IMR-90 (cell line): ENCODE data around the gene PXMP2. TPM values are rescaled to one million over a fixed set of nuclear protein-coding genes. Genes with fewer than 3 reads are reported as not detected.

Source experiments
- ATAC-seq: fragments of 200-7000 bp; cut with Tn5 transposase; 2 replicates; pipeline ENCODE4 v1.9.1; 2020; ENCODE audit warnings: low read depth, mild to moderate bottlenecking, moderate library complexity
- BruUV-seq: library from RNA; stranded (reverse); fragments of 400-500 nt; replicated peaks from 2 replicates; lab custom pipeline; 2021; lab: Mats Ljungman, UMichigan
- CTCF ChIA-PET: fragments of 300-600 bp; formaldehyde crosslinking; extraction: SDS; loops from one replicate; lab custom pipeline; 2021; ENCODE audit warnings: antibody characterized with exemption; lab: Yijun Ruan, JAX
- POLR2A ChIA-PET: fragments of 300-600 bp; sonication (Branson Sonifier 250); formaldehyde crosslinking; loops from one replicate; lab custom pipeline; 2022; ENCODE audit warnings: antibody characterized with exemption; ENCODE audit not compliant: unreplicated experiment; lab: Charles Lee
- DNase-seq: peaks from one replicate; pipeline ENCODE4 v3.0.0; 2013
- H2AFZ ChIP-seq: replicated peaks from 2 replicates; pipeline ENCODE3; 2013; ENCODE audit warnings: low read length, mild to moderate bottlenecking; ENCODE audit not compliant: poor library complexity
- H2AK5ac ChIP-seq: 2 replicates; pipeline ENCODE4 v1.6.1; 2013; ENCODE audit warnings: low read depth, low read length, inconsistent platforms
- H2AK9ac ChIP-seq: replicated peaks from 2 replicates; pipeline ENCODE3; 2013; ENCODE audit warnings: mild to moderate bottlenecking, low read depth, low read length, moderate library complexity; ENCODE audit not compliant: poor library complexity
- H2BK120ac ChIP-seq: 2 replicates; pipeline ENCODE4 v1.6.1; 2013; ENCODE audit warnings: low read depth, low read length, inconsistent platforms
- H2BK15ac ChIP-seq: 3 replicates; pipeline ENCODE4 v1.6.1; 2013; ENCODE audit warnings: low read depth, low read length, inconsistent platforms
- H2BK20ac ChIP-seq: 2 replicates; pipeline ENCODE4 v1.6.1; 2013; ENCODE audit warnings: low read depth, mild to moderate bottlenecking, inconsistent platforms, low read length, moderate library complexity
- H2BK5ac ChIP-seq: 2 replicates; pipeline ENCODE4 v1.6.1; 2013; ENCODE audit warnings: mild to moderate bottlenecking, low read depth, low read length, inconsistent platforms; ENCODE audit not compliant: poor library complexity, severe bottlenecking
- H3K14ac ChIP-seq: replicated peaks from 2 replicates; pipeline ENCODE4 v1.6.1; 2013; ENCODE audit warnings: low read depth, low read length, inconsistent platforms
- H3K18ac ChIP-seq: 2 replicates; pipeline ENCODE4 v1.6.1; 2013; ENCODE audit warnings: low read depth, low read length, control low read depth
- H3K23ac ChIP-seq: 2 replicates; pipeline ENCODE4 v1.6.1; 2013; ENCODE audit warnings: low read depth, low read length, inconsistent platforms
- H3K27ac ChIP-seq: 2 replicates; pipeline ENCODE4 v1.5.1; 2013; ENCODE audit warnings: mild to moderate bottlenecking, control low read depth, low read length; ENCODE audit not compliant: insufficient read depth
- H3K27me3 ChIP-seq: 2 replicates; pipeline ENCODE4 v1.6.1; 2013; ENCODE audit warnings: low read length; ENCODE audit not compliant: control insufficient read depth, insufficient read depth
- H3K36me3 ChIP-seq: 2 replicates; pipeline ENCODE4 v1.6.1; 2013; ENCODE audit warnings: low read length, mixed read lengths; ENCODE audit not compliant: control insufficient read depth, insufficient read depth
- H3K4ac ChIP-seq: 2 replicates; pipeline ENCODE4 v1.6.1; 2013; ENCODE audit warnings: low read depth, low read length, inconsistent platforms
- H3K4me1 ChIP-seq: 2 replicates; pipeline ENCODE4 v1.6.1; 2013; ENCODE audit warnings: low read length, mixed read lengths; ENCODE audit not compliant: control insufficient read depth, insufficient read depth
- H3K4me2 ChIP-seq: 2 replicates; pipeline ENCODE4 v1.6.1; 2013; ENCODE audit warnings: low read depth, mild to moderate bottlenecking, control low read depth, low read length, moderate library complexity
- H3K4me3 ChIP-seq: 2 replicates; pipeline ENCODE4 v1.5.1; 2013; ENCODE audit warnings: low read depth, mild to moderate bottlenecking, control low read depth, low read length, moderate library complexity; ENCODE audit not compliant: insufficient read depth
- H3K56ac ChIP-seq: 2 replicates; pipeline ENCODE4 v1.6.1; 2013; ENCODE audit warnings: low read length, inconsistent platforms; ENCODE audit not compliant: insufficient read depth; ENCODE audit errors: extremely low read depth
- H3K79me1 ChIP-seq, 2 experiments: 2 replicates each; pipeline ENCODE4 v1.6.1; 2013; ENCODE audit warnings: low read length in 2 of 2, inconsistent platforms in 1 of 2, low read depth in 1 of 2
- H3K9ac ChIP-seq: 2 replicates; pipeline ENCODE4 v1.6.1; 2013; ENCODE audit warnings: low read depth, low read length, control low read depth
- H3K9me1 ChIP-seq: 2 replicates; pipeline ENCODE4 v1.6.1; 2013; ENCODE audit warnings: low read length, inconsistent platforms; ENCODE audit not compliant: insufficient read depth
- H3K9me3 ChIP-seq: 2 replicates; pipeline ENCODE4 v1.6.1; 2013; ENCODE audit warnings: low read length; ENCODE audit not compliant: control insufficient read depth, insufficient read depth
- H4K20me1 ChIP-seq: 2 replicates; pipeline ENCODE4 v1.6.1; 2013; ENCODE audit warnings: low read length, inconsistent platforms; ENCODE audit not compliant: insufficient read depth
- H4K5ac ChIP-seq: 2 replicates; pipeline ENCODE4 v1.6.1; 2013; ENCODE audit warnings: mild to moderate bottlenecking, low read depth, low read length, control low read depth
- H4K8ac ChIP-seq, 2 experiments: 2 replicates each; pipeline ENCODE4 v1.6.1; 2013; ENCODE audit warnings: low read depth in 2 of 2, low read length in 2 of 2, control low read depth in 1 of 2, inconsistent platforms in 1 of 2
- H4K91ac ChIP-seq: 2 replicates; pipeline ENCODE4 v1.6.1; 2013; ENCODE audit warnings: low read depth, low read length, inconsistent platforms; ENCODE audit not compliant: insufficient read depth
- BHLHE40 ChIP-seq: fragments of 150-350 bp; IDR thresholded peaks from 2 replicates; pipeline ENCODE4 v1.6.1; 2016; ENCODE audit warnings: mild to moderate bottlenecking, low read depth, low read length
- CEBPB ChIP-seq: IDR thresholded peaks from 2 replicates; pipeline ENCODE4 v1.6.1; 2012; ENCODE audit warnings: low read depth, low read length, improper control_type of control experiment
- CHD1 ChIP-seq: IDR thresholded peaks from 2 replicates; pipeline ENCODE4 v1.6.1; 2012; ENCODE audit warnings: low read depth, low read length, improper control_type of control experiment
- FOS ChIP-seq: fragments of 150-350 bp; IDR thresholded peaks from 2 replicates; pipeline ENCODE4 v1.6.1; 2016; ENCODE audit warnings: low read depth, low read length
- MAFK ChIP-seq: IDR thresholded peaks from 2 replicates; pipeline ENCODE4 v1.6.1; 2012; ENCODE audit warnings: low read depth, low read length, improper control_type of control experiment
- MAZ ChIP-seq: IDR thresholded peaks from 2 replicates; pipeline ENCODE4 v1.6.1; 2012; ENCODE audit warnings: low read depth, mild to moderate bottlenecking, low read length, improper control_type of control experiment, moderate library complexity, borderline replicate concordance
- MXI1 ChIP-seq: IDR thresholded peaks from 2 replicates; pipeline ENCODE4 v1.6.1; 2012; ENCODE audit warnings: low read depth, mild to moderate bottlenecking, low read length, moderate library complexity, borderline replicate concordance
- NFE2L2 ChIP-seq: fragments of 150-350 bp; IDR thresholded peaks from 2 replicates; pipeline ENCODE4 v1.6.1; 2016; ENCODE audit warnings: low read depth, mild to moderate bottlenecking, low read length
- POLR2A ChIP-seq: IDR thresholded peaks from 2 replicates; pipeline ENCODE4 v1.6.1; 2012; ENCODE audit warnings: mild to moderate bottlenecking, low read depth, low read length
- RAD21 ChIP-seq: IDR thresholded peaks from 2 replicates; pipeline ENCODE4 v1.6.1; 2012; ENCODE audit warnings: low read length, improper control_type of control experiment
- RCOR1 ChIP-seq: IDR thresholded peaks from 2 replicates; pipeline ENCODE4 v1.6.1; 2012; ENCODE audit warnings: mild to moderate bottlenecking, low read length, improper control_type of control experiment; ENCODE audit not compliant: insufficient replicate concordance
- RFX5 ChIP-seq: IDR thresholded peaks from 2 replicates; pipeline ENCODE4 v1.8.0; 2012; ENCODE audit warnings: low read depth, mild to moderate bottlenecking, low read length, moderate library complexity
- SMC3 ChIP-seq: fragments of 150-350 bp; IDR thresholded peaks from 2 replicates; pipeline ENCODE4 v1.6.1; 2016; ENCODE audit warnings: low read depth, mild to moderate bottlenecking, antibody characterized with exemption, low read length, moderate library complexity
- WGBS, 2 experiments: methylation state at CpG; one replicate each; pipeline versions ENCODE4 v1.1.5 to v1.1.7; 2013; ENCODE audit warnings: missing lambda C conversion rate in 2 of 2; ENCODE audit not compliant: insufficient read length in 1 of 2; ENCODE audit errors: extremely low coverage in 2 of 2; 5-methylcytosine and 5-hydroxymethylcytosine counted together
- dilution Hi-C: fragments of 300-500 bp; cut with HindIII; formaldehyde crosslinking; loops from one replicate; pipeline ENCODE4 v1.14.3; 2018; ENCODE audit warnings: low sequenced_read_pairs; ENCODE audit not compliant: unreplicated experiment
- in situ Hi-C: fragments of 300-500 bp; cut with MboI; formaldehyde crosslinking; loops from 3 replicates; pipeline ENCODE4 v1.14.3; 2019; ENCODE audit warnings: low sequenced_read_pairs, inconsistent platforms, mixed read lengths
- intact Hi-C: fragments of 100-400 bp; cut with micrococcal nuclease; formaldehyde crosslinking; loops from 2 replicates; pipeline ENCODE4 v1.10.0; 2022
- polyA plus RNA-seq, 3 experiments: library from polyadenylated mRNA; depleted of rRNA; stranded (reverse); fragments of >200 nt; gene quantifications; 2 replicates each; pipeline ENCODE4 v1.2.3, GENCODE V29; 2012; ENCODE audit warnings: low replicate concordance in 1 of 3
- total RNA-seq: library from RNA; depleted of rRNA; stranded (reverse); fragments of >200 nt; gene quantifications from 2 replicates; pipeline ENCODE4 v1.2.3, GENCODE V29; 2012
- TF ChIP-seq, protein P1 (sequence below): fragments of 150-350 bp; IDR thresholded peaks from 2 replicates; pipeline ENCODE4 v1.6.1; 2016; ENCODE audit warnings: low read depth, mild to moderate bottlenecking, low read length, moderate library complexity, borderline replicate concordance
- TF ChIP-seq, protein P2 (sequence below): conservative IDR thresholded peaks from 2 replicates; pipeline ENCODE4 v1.5.1; 2012; ENCODE audit warnings: mild to moderate bottlenecking, low read depth, low read length, improper control_type of control experiment
- TF ChIP-seq, protein P3 (sequence below): fragments of 150-350 bp; IDR thresholded peaks from 2 replicates; pipeline ENCODE4 v1.6.1; 2017; ENCODE audit warnings: mild to moderate bottlenecking, antibody characterized with exemption, low read length, low read depth

PXMP2 gene
- total and polyA plus RNA-seq, 2 of the 4 experiments (the other 2 are of a cell fraction), result 10.9 to 20.1 TPM

DNA sequence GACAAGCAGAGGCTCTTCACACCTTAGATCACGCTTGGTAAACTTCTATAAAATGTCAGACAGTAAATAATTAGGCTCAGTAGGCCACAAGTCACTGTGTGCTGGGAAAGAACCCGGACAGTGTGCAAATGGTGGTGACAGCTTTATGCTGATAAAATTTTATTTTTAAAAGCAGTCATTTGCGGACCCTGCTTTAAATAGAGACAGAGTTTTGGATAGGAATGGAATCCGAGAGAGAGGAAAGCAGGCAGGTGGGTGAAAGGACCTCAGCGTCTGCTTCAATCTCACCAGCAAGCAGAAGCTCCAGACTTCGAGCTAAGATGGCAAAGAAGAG lies 52.9 kb downstream of the PXMP2 start:
- H2BK120ac ChIP-seq, result no peak overlapping the region
- H3K9me1 ChIP-seq, result peaks cover 5% of the 10 kb centered on the region
- H2BK20ac ChIP-seq, result no peak overlapping the region
- no peak overlapping the region for H3K4me3 ChIP-seq
- H3K23ac ChIP-seq, result no peak overlapping the region
- no peak overlapping the region for H2BK5ac ChIP-seq
- in situ Hi-C loops (no loop called here), intact Hi-C loops (no loop called here), dilution Hi-C loops (no loop called here)
- no peak overlapping the region for H3K18ac ChIP-seq
- H3K79me1 ChIP-seq, result peaks cover 29 to 56% of the 10 kb centered on the region in 2 experiments
- WGBS, 2 experiments, result 94% methylated on average over 3 of the region's 6 CpGs; no CpG with 5 or more reads in 1 of the 2 experiments
- no peak overlapping the region for H2AK5ac ChIP-seq
- no peak overlapping the region for H3K4me2 ChIP-seq
- H3K4me1 ChIP-seq, result no peaks in the 10 kb centered on the region
- H3K14ac ChIP-seq, result no peak overlapping the region
- H2AK9ac ChIP-seq, result no peak overlapping the region
- H4K8ac ChIP-seq, result no peak overlapping the region
- BruUV-seq, result no TSS peak
- peaks cover 71% of the 10 kb centered on the region for H3K36me3 ChIP-seq
- no peak overlapping the region for H2BK15ac ChIP-seq
- no peaks in the 10 kb centered on the region for H3K9me3 ChIP-seq
- peaks cover 57% of the 10 kb centered on the region for H4K20me1 ChIP-seq
- H3K56ac ChIP-seq, result no peak overlapping the region
- TF ChIP-seq RCOR1 (no peak), SMC3 (no peak), MAZ (no peak), MXI1 (no peak), RAD21 (no peak), MAFK (no peak), CHD1 (no peak), POLR2A (no peak), CEBPB (no peak), BHLHE40 (no peak), NFE2L2 (no peak), FOS (no peak), RFX5 (no peak)
- TF ChIP-seq, protein P1, sequence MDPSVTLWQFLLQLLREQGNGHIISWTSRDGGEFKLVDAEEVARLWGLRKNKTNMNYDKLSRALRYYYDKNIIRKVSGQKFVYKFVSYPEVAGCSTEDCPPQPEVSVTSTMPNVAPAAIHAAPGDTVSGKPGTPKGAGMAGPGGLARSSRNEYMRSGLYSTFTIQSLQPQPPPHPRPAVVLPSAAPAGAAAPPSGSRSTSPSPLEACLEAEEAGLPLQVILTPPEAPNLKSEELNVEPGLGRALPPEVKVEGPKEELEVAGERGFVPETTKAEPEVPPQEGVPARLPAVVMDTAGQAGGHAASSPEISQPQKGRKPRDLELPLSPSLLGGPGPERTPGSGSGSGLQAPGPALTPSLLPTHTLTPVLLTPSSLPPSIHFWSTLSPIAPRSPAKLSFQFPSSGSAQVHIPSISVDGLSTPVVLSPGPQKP, result no peak
- TF ChIP-seq, protein P2, sequence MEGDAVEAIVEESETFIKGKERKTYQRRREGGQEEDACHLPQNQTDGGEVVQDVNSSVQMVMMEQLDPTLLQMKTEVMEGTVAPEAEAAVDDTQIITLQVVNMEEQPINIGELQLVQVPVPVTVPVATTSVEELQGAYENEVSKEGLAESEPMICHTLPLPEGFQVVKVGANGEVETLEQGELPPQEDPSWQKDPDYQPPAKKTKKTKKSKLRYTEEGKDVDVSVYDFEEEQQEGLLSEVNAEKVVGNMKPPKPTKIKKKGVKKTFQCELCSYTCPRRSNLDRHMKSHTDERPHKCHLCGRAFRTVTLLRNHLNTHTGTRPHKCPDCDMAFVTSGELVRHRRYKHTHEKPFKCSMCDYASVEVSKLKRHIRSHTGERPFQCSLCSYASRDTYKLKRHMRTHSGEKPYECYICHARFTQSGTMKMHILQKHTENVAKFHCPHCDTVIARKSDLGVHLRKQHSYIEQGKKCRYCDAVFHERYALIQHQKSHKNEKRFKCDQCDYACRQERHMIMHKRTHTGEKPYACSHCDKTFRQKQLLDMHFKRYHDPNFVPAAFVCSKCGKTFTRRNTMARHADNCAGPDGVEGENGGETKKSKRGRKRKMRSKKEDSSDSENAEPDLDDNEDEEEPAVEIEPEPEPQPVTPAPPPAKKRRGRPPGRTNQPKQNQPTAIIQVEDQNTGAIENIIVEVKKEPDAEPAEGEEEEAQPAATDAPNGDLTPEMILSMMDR, result no peak
- TF ChIP-seq, protein P3, sequence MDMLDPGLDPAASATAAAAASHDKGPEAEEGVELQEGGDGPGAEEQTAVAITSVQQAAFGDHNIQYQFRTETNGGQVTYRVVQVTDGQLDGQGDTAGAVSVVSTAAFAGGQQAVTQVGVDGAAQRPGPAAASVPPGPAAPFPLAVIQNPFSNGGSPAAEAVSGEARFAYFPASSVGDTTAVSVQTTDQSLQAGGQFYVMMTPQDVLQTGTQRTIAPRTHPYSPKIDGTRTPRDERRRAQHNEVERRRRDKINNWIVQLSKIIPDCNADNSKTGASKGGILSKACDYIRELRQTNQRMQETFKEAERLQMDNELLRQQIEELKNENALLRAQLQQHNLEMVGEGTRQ, result no peak
- no peak overlapping the region for H3K27ac ChIP-seq
- H2AFZ ChIP-seq, result no peak overlapping the region
- ATAC-seq (no peak), DNase-seq (no peak)
- ChIA-PET POLR2A (no interaction called here), CTCF (no interaction called here)
- no peak overlapping the region for H3K9ac ChIP-seq
- no peak overlapping the region for H4K5ac ChIP-seq
- no peak overlapping the region for H4K91ac ChIP-seq
- H3K27me3 ChIP-seq, result no peaks in the 10 kb centered on the region
- no peak overlapping the region for H3K4ac ChIP-seq
